GM19467 (cell line): Measurements from ENCODE around the gene NHLRC1.

Source experiments
- ATAC-seq: cut with Tn5 transposase; IDR thresholded peaks from one replicate; pipeline ENCODE4 v1.9.1; 2021; ENCODE audit warnings: mild to moderate bottlenecking, moderate library complexity; ENCODE audit not compliant: unreplicated experiment

NHLRC1 gene

GRCh38 chr6:18088419-18089296 is 33.8 kb downstream of the NHLRC1 start:
- no peak for ATAC-seq

GRCh38 chr6:18087396-18088165 is 34.9 kb downstream of the NHLRC1 start:
- no peak for ATAC-seq

GRCh38 chr6:18081025-18081668 is 41.3 kb downstream of the NHLRC1 start:
- ATAC-seq, result no peak

- ATAC-seq, result no peak
Measured at GRCh38 chr6:18080544-18080943, 41.9 kb downstream of the NHLRC1 start.

DNA sequence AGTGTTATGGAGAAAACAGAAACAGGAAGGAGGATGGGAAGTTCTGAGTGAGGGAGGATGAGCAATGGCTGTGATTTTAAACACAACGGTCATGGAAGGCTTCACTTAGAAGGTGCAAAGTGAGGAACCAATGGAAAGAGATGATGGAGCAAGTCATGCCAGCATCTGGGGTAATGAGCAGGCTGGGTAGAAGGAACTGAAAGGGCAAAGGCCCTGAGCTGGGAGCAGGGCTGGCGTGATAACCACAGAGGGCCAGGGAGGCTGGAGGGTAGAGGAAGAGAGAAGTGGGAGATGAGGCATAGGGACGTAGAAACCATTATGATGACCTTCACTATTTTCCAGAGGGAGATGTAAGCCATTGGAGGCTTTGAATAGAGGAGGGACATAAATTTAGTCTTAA is 43.6 kb downstream of the NHLRC1 start:
- ATAC-seq, result no peak

- ATAC-seq, result no peak
Measured at GRCh38 chr6:18076231-18076630, 46.2 kb downstream of the NHLRC1 start.

DNA sequence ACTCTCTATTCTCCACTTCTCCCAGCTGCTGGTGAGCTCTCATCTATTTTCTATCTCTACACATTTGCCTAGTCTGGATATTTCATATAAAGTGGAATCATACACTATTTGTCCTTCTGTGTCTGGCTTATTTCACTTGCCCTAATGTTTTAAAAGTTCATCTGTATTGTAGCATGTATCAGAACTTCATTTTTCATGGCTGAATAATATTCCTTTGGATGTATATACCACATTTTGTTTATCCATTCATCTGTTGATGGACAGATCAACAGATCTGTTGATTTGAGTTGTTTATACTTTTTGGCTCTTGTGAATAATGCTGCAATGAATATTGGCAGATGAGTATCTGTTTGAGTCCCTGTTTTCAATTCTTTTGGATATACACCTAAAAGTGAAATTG is 49.6 kb downstream of the NHLRC1 start:
- no peak for ATAC-seq

DNA sequence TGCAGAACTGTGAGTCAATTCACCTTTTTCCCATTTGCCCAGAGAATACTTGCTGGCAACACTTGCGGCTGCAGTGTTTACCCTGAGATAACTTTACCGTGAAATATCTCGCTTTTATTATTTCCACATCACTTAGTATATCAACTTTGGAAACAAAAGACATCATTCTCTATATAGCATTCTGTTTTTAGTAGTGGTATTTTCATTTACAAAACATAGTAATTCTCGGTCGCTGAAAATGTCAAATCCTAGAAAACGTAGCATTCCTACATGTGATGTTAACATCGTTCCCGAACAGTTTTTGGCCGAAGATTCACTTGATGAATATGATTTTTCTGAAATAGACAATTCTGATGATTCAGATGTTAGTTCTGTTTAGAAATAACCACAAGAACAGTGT is 52.0 kb downstream of the NHLRC1 start:
- ATAC-seq, result no peak
